ENCODE measurements around the gene SCIN.

SCIN gene

GRCh38 chr7:12694817-12695216 lies 124.3 kb downstream of the SCIN start:
- no peak overlapping the region for H3K4me3 ChIP-seq (ENCODE audit: low read length)

GRCh38 chr7:12695965-12696364 lies 125.4 kb downstream of the SCIN start:
- no peak overlapping the region for H3K4me3 ChIP-seq (ENCODE audit: low read length)

More at GRCh38 chr7:12694817-12695216, 124.3 kb downstream of the SCIN start:
- no peak for DNase-seq (ENCODE audit: low read depth, low spot score)

GRCh38 chr7:12699299-12699698 lies 128.8 kb downstream of the SCIN start:
- DNase-seq (ENCODE audit: low read depth, low spot score) = no peak
- H3K4me3 ChIP-seq (ENCODE audit: low read length) = no peak overlapping the region

More at GRCh38 chr7:12695965-12696364, 125.4 kb downstream of the SCIN start:
- DNase-seq (ENCODE audit: low read depth, low spot score) = no peak

GRCh38 chr7:12701433-12701832 lies 130.9 kb downstream of the SCIN start:
- no peak for DNase-seq (ENCODE audit: low read depth, low spot score)
- H3K4me3 ChIP-seq (ENCODE audit: low read length) = no peak overlapping the region

- no peak for DNase-seq (ENCODE audit: low read depth, low spot score)
- H3K4me3 ChIP-seq (ENCODE audit: low read length) = no peak overlapping the region
Observed at GRCh38 chr7:12703881-12704280, 133.4 kb downstream of the SCIN start.

GRCh38 chr7:12705878-12706277 lies 135.4 kb downstream of the SCIN start:
- DNase-seq (ENCODE audit: low read depth, low spot score) = no peak
- no peak overlapping the region for H3K4me3 ChIP-seq (ENCODE audit: low read length)

- no peak for DNase-seq (ENCODE audit: low read depth, low spot score)
- no peak overlapping the region for H3K4me3 ChIP-seq (ENCODE audit: low read length)
Observed at GRCh38 chr7:12706900-12707536, 136.5 kb downstream of the SCIN start.

- DNase-seq (ENCODE audit: low read depth, low spot score) = no peak
- no peak overlapping the region for H3K4me3 ChIP-seq (ENCODE audit: low read length)
Observed at GRCh38 chr7:12708314-12708713, 137.8 kb downstream of the SCIN start.
